ENCODE results near the gene TMEM151B.

DNA sequence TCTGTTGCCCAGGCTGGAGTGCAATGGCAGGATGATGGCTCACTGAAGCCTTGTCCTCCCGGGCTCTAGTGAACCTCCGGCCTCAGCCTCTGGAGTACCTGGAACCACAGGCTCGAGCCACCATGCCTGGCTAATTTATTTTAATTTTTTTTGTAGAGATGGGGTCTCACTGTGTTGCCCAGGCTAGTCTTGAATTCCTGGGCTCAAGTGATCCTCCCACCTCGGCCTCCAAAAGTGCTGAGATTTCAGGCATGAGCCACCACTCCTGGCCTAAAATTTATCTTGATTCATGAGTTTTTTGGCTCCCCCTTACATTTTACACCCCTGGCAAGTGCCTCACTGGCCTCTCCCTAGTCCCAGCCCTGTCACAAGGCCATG, 49.3 kb upstream of the TMEM151B start:
- TF ChIP-seq, protein P1, sequence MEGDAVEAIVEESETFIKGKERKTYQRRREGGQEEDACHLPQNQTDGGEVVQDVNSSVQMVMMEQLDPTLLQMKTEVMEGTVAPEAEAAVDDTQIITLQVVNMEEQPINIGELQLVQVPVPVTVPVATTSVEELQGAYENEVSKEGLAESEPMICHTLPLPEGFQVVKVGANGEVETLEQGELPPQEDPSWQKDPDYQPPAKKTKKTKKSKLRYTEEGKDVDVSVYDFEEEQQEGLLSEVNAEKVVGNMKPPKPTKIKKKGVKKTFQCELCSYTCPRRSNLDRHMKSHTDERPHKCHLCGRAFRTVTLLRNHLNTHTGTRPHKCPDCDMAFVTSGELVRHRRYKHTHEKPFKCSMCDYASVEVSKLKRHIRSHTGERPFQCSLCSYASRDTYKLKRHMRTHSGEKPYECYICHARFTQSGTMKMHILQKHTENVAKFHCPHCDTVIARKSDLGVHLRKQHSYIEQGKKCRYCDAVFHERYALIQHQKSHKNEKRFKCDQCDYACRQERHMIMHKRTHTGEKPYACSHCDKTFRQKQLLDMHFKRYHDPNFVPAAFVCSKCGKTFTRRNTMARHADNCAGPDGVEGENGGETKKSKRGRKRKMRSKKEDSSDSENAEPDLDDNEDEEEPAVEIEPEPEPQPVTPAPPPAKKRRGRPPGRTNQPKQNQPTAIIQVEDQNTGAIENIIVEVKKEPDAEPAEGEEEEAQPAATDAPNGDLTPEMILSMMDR (IDR thresholded peaks at IDR 0.05; ENCODE audit: low read depth, low read length) = no peak
- no peak for TF ChIP-seq POLR2A (IDR thresholded peaks at IDR 0.05; ENCODE audit: extremely low read depth, insufficient read length)
- TF ChIP-seq, protein P2, sequence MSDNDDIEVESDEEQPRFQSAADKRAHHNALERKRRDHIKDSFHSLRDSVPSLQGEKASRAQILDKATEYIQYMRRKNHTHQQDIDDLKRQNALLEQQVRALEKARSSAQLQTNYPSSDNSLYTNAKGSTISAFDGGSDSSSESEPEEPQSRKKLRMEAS (IDR thresholded peaks at IDR 0.05; ENCODE audit: low read depth, low read length) = no peak

All from NB4 (cell line).